HG02973 (cell line): ENCODE measurements around the gene APC2.

Experiments used
- ATAC-seq: cut with Tn5 transposase; IDR thresholded peaks from one replicate; pipeline ENCODE4 v1.9.1; 2021; ENCODE audit warnings: moderate library complexity; ENCODE audit not compliant: unreplicated experiment

APC2 gene

GRCh38 chr19:1449467-1450442 lies at the start of gene APC2:
APC2 (plus strand) TSS chr19:1450121; CDS start chr19:1453002, 2,881 bp downstream.
- no peak for ATAC-seq

GRCh38 chr19:1400281-1401137 lies 49.4 kb upstream of the APC2 start:
- ATAC-seq = no peak

- no peak for ATAC-seq
These were observed 48.6 kb upstream of the APC2 start, which contains the start of gene GAMT for GRCh38 chr19:1401138-1401888. GAMT (minus strand) TSS chr19:1401542; CDS start chr19:1401476, 66 bp downstream.

GRCh38 chr19:1401889-1402217 lies 48.1 kb upstream of the APC2 start:
- ATAC-seq = no peak

- no peak for ATAC-seq
These were observed 47.4 kb upstream of the APC2 start for GRCh38 chr19:1402411-1403070.

GRCh38 chr19:1406774-1407527 lies 43.0 kb upstream of the APC2 start:
- peak; percentile 74 for ATAC-seq

GRCh38 chr19:1407528-1408299 lies 42.2 kb upstream of the APC2 start, which contains the start of gene DAZAP1:
DAZAP1 (plus strand) TSS chr19:1407586; CDS start chr19:1407774, 188 bp downstream.
- ATAC-seq = peak; percentile 19

GRCh38 chr19:1408300-1409203 lies 41.4 kb upstream of the APC2 start:
- no peak for ATAC-seq

GRCh38 chr19:1409204-1410005 lies 40.5 kb upstream of the APC2 start:
- no peak for ATAC-seq

- ATAC-seq = no peak
These were observed 39.7 kb upstream of the APC2 start for GRCh38 chr19:1410136-1410786.

- ATAC-seq = no peak
These were observed 39.1 kb upstream of the APC2 start for GRCh38 chr19:1410789-1411188.

GRCh38 chr19:1411255-1412191 lies 38.4 kb upstream of the APC2 start:
- ATAC-seq = no peak

- no peak for ATAC-seq
These were observed 37.5 kb upstream of the APC2 start for GRCh38 chr19:1412323-1412923.

GRCh38 chr19:1412995-1413800 lies 36.7 kb upstream of the APC2 start:
- no peak for ATAC-seq
